ENCODE results near the gene DPH7.
"Not testable (repeated sequence)": the region's sequence is repeated elsewhere in the genome, so short reads cannot be mapped to it uniquely, and the experiment has no call there.

Gene DPH7

DNA sequence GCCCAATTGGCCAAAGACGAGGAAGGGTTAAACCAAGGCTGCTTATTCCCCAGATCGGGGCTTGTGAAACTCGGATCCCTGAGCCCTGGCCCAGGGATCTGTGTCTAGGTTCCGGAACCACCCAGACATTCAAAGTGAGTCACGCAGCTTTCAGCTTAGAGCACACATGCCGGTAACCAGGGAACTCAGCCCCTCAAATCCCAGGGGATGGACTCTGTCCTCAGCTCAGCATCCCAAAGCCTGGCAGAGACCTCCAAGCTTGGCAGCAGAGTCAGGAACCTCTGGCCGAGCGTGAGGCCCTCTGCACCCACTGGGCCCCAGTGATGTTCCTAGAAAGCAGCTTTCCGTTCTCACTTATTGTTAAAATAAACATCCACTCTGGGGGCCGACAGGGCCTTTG, 33.6 kb downstream of the DPH7 start:
- no peak for DNase-seq

DNA sequence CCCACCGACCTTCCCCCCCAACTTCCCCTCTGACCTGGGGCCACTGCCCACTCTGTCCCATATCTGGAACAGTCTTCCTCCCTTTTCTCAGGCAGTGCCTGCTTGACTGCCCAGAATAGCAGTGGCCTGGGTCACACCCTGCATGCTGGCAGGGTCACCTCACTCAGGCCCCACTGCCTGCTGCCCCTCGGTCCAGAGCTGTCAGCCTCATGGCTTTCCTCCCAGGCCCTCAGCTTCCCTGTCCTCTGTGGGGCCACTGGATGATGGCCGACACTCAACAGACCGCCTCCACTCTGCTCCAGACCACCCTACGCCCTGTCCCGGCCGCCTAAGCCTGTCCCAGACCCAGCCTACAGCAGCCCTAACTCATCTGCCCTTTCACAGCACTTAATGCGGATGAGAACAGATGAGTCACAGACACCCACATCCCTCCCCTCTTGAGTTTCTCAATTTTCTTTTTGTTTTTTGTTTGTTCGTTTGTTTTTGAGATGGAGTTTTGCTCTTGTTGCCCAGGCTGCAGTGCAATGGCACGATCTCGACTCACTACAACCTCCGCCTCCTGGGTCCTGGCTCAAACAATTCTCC, 34.5 kb downstream of the DPH7 start:
- DNase-seq, result no peak

DNA sequence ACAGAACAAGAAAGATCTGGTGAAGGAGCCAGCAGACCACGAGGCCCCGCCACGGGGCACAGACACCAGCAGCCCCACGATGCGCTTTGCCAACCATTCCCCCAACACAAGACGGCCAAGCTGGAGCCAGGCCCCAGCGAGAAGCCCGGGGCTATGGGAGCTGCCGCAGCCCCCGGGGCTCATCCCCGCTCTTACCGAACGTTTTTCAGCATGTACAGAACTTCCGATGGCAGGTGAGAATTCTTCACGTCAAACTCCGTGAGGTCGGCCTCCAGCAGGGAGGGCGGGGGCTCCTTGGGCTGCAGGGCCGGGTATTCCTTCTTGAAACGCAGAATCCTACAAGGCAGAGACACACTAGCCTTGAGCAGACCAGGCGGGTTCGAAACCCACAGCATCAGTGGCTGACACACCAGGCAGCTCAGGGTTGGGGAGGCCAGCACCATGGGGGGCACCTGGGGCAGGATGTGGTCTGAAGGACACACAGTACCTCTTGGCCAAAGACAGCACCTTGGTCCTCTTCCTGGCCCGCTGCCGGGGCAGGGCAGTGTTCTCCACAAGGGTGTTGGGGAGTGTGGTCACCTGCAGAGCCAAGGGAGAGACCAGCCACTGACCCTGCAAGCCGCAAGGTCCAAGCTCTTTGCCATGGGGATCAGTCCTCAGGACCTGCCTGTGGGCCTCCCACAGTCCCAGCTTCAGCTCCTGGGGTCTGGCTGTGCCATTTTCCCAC, 35.3 kb downstream of the DPH7 start:
- no peak for DNase-seq

DNA sequence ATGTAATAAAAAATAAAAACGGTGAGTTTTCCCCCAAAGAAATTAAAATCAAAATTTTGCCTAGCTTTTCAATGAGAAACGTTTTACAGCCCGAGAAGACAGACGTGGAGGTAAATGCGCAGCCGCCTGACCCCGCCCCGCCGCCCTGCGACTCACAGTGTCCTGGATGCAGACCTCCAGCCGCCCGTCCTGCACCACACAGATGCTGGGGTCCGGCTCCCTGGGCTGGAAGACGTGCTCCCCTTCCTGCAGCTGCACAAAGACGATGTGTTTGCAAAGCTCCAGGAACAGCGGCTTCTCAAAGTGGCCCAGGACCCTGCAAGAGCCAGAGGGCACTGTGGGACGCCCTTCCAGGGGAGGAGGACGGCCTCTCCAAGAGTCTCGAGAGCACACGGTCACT, 36.2 kb downstream of the DPH7 start:
- no peak for DNase-seq

DNA sequence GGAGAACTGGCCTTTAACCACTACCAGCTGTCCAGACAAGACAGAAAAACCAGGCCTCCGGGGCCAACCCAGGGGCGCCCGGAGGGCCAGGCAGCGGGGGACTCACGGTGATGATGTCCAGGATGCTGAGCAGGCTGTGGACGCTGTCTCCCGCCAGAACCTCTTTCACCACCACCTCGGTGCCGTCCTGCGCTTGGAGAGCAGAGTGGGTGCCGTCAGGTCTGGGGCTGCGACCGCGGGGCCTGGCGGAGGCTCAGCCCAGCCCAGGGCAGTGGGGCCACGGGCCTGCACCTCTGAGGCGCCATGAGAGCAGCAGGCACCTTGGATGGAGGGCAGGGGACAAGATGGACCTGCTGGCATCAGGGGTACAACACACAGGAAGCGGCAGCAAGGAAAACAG, 38.2 kb downstream of the DPH7 start:
- DNase-seq, result no peak

DNA sequence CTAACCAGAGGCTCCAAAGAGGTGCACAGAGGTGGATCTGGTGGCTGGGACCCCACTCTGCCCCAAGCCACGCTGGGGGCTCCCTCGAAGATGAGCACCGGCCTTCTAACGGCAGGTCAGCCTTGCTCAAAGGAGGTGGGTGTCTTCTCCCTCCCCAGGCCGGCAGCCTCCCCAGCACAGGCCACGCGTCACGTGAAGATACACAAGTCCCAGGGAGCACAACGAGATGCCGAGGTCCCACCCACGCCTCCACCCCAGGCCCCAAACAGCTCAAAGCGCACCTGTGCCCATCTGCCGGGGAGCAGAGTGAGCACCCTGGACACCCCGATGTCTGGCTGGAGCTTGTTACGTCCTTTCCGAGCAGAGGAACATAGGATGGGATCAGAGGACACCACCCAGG, 40.7 kb downstream of the DPH7 start:
- no peak for DNase-seq

DNA sequence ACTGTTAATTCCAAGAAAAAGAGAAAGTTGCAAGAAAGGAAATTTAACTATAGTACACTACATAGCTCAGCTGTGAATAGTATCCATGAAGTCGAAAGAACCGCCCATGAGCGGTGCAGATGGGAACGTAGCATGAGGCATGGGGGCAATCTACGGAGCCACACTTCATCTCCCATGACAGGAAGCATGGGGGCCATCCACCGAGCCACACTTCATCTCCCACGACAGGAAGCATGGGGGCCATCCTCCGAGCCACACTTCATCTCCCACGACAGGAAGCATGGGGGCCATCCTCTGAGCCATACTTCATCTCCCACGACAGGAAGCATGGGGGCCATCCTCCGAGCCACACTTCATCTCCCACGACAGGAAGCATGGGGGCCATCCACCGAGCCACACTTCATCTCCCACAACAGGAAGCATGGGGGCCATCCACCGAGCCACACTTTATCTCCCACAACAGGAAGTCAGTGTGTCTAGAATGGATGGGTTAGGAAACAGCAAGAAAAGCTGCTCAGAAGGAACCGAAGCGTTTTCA, 42.1 kb downstream of the DPH7 start:
- not testable (repeated sequence) for DNase-seq

DNA sequence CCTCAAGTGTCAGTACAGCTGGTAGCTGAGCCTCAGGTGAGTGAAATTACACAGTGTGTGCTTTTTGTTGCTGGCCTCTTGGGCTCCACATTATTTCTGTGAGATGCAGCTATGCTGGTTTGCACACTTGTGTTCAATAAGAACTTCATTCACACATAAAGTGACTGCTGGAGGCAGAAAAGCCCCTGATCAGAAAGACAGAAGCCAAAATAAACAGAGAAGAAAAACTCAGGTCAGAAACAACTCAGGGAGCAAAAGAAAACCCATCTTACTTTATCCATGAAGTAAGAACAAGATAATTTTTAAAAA, 43.7 kb downstream of the DPH7 start:
- DNase-seq, result no peak

DNA sequence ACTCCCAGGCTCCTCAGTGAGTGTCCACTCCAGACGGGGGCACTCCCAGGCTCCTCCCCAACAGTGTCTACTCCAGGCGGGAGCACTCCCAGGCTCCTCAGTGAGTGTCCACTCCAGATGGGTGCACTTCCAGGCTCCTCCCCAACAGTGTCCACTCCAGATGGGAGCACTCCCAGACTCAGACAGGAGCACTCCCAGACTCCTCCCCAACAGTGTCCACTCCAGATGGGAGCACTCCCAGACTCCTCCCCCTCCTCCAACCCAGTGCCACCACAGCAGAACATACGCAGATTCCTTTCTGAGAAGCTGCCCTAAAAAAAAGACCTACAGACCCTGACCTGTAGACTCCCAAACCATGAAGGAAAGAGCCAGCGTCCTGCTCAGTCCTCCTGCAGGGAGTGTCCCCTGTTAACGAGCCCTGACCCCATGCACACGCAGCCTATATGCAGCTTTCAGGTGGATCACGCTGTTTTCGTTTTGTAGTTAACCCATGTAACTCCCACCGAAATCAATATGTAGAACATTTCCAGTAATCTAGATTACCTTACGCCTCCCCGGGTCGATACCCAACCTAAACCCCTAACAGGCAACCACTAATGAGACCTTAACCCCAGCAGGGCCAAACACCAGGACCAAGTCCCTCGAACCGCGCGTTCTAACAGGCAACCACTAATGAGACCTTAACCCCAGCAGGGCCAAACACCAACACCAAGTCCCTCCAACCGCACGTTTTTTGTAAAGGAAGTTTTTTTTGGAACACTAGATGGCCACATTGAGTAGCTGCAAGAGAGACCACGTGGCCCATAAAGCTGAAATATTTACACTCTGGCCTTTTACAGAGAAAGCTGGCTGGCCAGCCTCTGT, 44.2 kb downstream of the DPH7 start:
- DNase-seq, result no peak

DNA sequence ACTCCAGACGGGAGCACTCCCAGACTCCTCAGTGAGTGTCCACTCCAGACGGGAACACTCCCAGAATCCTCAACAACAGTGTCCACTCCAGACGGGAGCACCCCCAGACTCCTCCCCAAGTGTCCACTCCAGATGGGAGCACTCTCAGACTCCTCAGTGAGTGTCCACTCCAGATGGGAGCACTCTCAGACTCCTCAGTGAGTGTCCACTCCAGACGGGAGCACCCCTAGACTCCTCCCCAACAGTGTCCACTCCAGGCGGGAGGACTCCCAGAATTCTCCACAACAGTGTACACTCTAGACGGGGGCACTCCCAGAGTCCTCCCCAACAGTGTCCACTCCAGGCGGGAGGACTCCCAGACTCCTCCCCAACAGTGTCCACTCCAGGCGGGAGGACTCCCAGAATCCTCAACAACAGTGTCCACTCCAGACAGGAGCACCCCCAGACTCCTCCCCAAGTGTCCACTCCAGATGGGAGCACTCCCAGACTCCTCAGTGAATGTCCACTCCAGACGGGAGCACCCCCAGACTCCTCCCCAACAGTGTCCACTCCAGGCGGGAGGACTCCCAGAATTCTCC, 45.7 kb downstream of the DPH7 start:
- not testable (repeated sequence) for DNase-seq

DNA sequence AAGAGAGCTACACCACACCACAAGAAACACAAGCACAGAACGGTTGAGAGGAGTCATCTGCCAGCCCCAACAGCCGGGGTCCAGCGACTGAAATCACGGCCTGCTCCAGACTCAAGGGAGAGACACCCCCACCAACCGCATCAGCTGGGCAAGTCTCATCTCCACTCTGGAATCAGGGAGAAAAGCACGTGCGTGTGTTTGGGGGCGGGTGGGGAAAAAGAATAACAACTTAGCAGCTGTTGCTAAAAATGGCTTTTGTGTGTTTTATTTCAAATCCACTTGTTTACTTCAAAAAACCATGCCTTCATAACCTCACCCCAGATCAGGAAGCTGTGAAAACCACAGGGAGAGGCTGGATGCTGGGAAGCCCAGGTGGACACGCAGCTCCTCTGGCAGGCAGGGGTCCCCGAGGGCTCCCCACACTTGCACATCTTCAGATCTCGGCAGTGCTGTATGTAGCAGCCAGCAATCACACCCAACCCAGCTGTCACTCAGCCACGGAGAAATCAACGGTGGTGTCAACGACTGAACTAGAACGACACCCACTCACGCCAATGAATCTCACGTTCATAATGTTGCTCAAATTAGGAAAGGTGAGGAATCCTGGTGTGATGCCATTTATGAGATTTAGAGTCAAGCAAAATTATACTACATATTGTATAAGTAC, 47.5 kb downstream of the DPH7 start:
- no peak for DNase-seq

DNA sequence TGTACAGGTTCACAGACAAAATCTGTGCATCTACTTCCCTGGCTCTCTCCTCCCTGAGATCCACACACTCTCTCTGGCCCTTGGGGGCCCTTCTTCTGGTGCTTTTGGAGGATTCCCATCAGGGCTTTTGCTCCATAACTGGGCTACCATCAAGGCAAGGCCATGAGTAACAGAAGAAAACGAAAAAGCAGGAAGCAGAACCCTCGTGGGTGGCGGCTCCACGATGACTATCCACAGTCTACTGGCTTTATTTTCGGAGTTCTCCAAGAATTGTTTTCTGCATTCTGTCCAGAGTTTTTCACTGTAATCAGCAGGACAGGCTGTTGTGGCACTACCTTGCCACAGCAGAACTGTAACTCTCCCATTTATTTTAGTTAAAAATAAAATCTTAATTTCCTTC, 48.4 kb downstream of the DPH7 start:
- DNase-seq, result no peak

DNA sequence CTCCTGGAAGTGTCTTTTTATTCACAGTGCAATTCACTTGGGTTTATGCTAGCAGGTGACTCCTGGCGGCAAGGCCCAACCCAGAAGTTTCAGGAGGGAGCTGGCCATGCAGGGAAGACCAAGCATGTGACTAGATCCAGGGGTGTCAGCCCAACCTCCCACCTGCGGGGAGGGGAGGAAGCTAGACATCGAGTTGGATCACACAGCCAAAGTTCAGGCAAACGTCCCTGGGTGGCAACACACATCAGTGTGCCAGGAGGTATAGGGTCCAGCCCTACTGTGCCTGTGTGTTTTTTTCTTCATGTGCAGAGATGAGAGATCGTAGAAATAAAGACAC, 53.8 kb downstream of the DPH7 start:
- no peak for DNase-seq

DNA sequence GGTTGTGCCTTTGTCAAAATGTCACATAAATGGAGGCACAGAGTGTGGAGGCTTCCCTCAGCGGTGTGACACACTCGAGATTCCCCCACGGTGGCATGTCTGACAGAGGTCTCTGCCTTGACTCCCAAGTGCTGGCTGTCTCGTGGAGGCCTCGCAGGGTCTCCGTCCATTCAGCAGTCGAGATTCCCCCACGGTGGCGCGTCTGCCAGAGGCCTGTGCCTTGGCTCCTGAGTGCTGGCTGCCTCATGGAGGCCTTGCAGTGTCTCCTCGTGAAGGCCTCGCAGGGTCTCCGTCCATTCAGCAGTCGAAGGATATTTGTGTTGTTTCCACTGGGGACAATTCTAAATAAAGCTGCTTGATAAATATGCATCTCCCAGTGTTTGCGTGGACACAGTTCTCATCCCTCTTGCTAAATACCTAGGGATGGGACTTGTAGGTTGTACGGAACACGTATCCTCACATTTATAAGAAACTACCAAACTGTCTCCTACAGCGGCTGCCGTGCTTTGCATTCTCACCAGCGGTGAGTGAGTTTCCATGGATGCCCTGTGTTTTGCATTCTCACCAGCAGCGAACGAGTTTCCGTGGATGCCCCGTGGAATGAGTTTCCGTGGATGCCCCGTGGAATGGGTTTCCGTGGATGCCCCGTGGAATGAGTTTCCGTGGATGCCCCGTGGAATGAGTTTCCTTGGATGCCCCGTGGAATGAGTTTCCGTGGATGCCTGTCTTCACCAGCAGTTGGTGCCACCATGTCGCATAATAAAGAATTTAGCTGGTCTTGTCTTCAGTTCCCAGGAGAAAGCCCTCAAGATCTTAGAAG, 54.4 kb downstream of the DPH7 start:
- DNase-seq, result no peak

DNA sequence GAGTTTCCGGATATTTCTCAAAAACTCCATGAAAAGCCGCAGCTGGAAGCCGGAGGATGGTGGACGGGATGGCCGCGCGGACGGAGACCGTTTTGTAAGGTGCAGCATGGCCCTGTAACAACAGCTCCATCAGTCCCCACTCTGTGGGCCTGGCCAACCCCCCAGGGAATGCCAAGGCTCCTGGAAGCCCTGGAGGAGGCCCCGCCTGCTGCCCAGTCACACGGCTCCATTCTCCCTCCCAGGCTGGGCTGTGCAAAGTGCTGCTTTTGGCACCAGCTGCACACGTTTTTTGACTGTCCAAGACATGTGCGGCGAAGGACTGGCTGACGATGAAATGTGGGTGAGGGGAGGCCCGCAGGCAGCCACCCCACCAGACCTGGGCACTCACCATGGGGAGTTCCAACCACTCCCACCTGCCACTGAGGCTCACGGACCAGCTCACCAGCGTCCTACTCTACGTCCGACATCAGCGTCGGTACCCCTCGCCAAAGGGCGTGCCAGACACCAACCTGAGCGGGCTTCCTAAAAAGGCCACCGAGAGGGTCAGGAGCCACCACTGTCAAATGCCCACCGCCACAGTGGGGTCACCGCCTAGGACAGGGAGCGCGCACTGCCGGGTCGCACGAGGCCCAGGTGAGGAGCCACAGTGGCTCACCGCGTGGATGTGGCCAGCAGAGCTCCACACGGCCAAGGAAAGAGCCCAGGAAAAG, 55.8 kb downstream of the DPH7 start:
- DNase-seq, result no peak

DNA sequence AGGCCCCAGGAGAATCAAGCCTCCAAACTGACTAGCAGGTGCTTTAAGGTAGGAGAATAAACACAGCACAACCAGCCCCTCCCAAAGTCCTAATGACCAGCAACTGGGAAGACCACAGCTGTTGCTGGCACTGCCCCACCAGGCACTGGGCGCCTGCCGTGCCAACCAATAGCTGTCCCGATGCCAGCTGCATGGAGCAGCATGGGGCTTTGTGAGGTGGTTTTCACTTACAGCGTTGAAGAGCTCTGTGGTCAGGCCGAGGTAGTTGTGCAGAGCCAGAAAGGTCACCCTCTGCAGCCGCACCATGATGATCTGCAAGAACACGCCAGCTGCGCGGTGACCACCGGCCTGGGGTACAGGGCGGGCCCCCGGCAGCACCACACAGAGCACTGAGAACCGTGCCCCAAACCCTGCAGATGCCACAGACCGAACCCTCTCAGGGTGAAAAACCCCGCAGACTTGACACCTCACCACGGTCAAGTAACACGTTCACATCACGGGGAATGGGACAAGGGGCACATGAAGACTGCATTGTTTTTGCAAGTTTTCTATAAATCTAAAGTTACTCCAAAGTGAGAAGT, 57.2 kb downstream of the DPH7 start:
- DNase-seq, result no peak

DNA sequence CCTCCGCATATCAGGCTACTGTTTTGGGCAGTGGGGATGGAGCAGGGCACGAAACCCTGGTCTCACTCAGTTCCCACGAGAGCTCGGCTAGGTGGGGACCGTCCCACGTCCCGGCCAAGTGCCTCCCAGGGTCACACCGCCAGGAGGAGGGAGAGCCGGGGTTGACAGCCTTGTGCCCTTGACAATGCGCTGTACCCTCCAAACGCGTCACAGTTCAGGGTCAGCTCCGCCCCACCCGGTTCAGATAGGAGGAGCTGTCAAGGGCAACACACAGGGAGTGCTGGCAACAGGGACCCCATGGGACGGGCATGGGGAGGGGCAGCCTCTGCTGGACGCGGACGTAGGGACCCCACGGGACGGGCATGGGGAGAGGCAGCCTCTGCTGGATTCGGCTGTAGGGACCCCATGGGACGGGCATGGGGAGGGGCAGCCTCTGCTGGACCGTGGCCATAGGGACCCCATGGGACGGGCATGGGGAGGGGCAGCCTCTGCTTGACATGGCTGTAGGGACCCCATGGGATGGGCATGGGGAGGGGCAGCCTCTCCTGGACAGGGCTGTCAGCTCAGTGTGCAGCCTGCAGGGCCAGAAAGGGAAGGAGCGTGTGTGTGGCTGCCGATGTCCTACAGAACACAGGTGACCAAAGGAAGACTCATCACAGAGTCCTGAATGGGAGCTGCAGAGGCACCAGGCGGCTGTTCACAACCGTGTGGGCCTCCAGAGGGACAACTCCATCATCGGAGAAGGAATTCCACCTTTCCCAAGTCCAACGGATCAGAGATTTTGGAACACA, 57.9 kb downstream of the DPH7 start:
- DNase-seq, result no peak

DNA sequence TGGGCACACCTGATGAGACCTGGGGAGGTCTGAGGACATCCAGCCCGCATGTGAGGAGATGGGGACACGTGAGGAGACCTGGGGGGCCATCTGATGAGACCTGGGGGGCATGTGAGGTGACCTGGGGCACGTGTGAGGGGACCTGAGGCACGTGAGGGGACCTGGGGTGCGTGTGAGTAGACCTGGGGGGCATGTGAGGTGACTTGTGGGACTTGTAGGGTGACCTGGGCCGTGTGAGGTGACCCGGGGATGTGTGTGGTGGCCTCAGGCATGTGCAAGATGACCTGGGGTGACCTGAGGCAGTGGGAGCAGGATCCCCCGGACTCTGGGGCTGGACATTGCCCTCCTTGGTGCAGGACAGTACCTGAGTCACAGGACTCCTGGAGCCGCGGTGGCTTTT, 59.2 kb downstream of the DPH7 start:
- DNase-seq, result no peak

DNA sequence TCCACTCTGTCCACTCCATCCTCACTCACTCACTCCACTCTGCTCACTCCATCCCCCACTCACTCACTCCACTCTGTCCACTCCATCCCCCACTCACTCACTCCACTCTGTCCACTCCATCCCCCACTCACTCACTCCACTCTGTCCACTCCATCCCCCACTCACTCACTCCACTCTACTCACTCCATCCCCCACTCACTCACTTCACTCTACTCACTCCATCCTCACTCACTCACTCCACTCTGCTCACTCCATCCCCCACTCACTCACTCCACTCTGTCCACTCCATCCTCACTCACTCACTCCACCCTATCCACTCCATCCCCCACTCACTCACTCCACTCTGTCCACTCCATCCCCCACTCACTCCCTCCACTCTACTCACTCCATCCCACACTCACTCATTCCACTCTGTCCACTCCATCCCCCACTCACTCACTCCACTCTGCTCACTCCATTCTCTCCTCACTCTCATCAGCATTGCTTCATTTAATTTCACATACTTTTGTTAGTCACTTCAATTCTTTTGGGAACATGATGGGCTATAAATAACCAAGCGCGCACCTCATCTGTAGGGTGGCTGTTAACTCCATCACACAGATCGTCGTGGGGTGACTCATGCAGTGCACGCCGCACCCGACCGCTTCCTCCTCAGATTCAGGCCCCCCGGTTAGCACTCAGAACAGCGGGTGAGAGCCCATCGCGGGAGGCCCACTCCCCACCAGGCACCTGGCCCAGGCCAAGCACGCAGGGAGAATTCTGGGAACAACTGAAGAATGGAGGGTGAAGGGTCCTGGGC, 59.9 kb downstream of the DPH7 start:
- DNase-seq, result not testable (repeated sequence)

Measured in activated naive CD4-positive, alpha-beta T cell treated with anti-CD3 and anti-CD28 coated beads, Interleukin-2, amount 50 U/mL, for 16 hours (primary cell).